Hepatocyte (in vitro differentiated cells): ENCODE results near the gene INPPL1. TPM values are rescaled to one million over a fixed set of nuclear protein-coding genes. Genes with fewer than 3 reads are reported as not detected.

Experiments used
- DNase-seq: peaks from one replicate; pipeline ENCODE4 v3.0.0-alpha.2; 2016; ENCODE audit warnings: low spot score
- H2AFZ ChIP-seq: fragments of 200-600 bp; sonication (generic); 2 replicates; pipeline ENCODE4 v1.6.0; 2016; ENCODE audit warnings: antibody characterized with exemption, mild to moderate bottlenecking
- H3K27ac ChIP-seq: fragments of 200-600 bp; sonication (generic); 2 replicates; pipeline ENCODE4 v1.5.1; 2016; ENCODE audit warnings: mild to moderate bottlenecking
- H3K27me3 ChIP-seq: fragments of 200-600 bp; sonication (generic); 2 replicates; pipeline ENCODE4 v1.6.1; 2016
- H3K36me3 ChIP-seq: fragments of 200-600 bp; sonication (generic); replicated peaks from 2 replicates; pipeline ENCODE4 v1.5.1; 2016; ENCODE audit warnings: low read depth; ENCODE audit not compliant: insufficient read depth
- H3K4me1 ChIP-seq: fragments of 200-600 bp; sonication (generic); 2 replicates; pipeline ENCODE4 v1.5.1; 2016; ENCODE audit warnings: mild to moderate bottlenecking, moderate library complexity; ENCODE audit not compliant: insufficient read depth
- H3K4me2 ChIP-seq: fragments of 200-600 bp; sonication (generic); 2 replicates; pipeline ENCODE4 v1.6.0; 2016
- H3K4me3 ChIP-seq: fragments of 200-600 bp; sonication (generic); 2 replicates; pipeline ENCODE4 v1.5.1; 2016; ENCODE audit warnings: mild to moderate bottlenecking
- H3K79me2 ChIP-seq: fragments of 200-600 bp; sonication (generic); 2 replicates; pipeline ENCODE4 v1.6.0; 2017; ENCODE audit warnings: mild to moderate bottlenecking
- H3K9me2 ChIP-seq: fragments of 200-600 bp; sonication (generic); replicated peaks from 2 replicates; pipeline ENCODE4 v1.6.0; 2017; ENCODE audit warnings: mild to moderate bottlenecking; ENCODE audit not compliant: insufficient read depth
- H3K9me3 ChIP-seq: fragments of 200-600 bp; sonication (generic); 2 replicates; pipeline ENCODE4 v1.5.1; 2016; ENCODE audit warnings: low read depth, mild to moderate bottlenecking
- H4K20me1 ChIP-seq: fragments of 200-600 bp; sonication (generic); 2 replicates; pipeline ENCODE4 v1.6.0; 2016; ENCODE audit warnings: mild to moderate bottlenecking; ENCODE audit not compliant: insufficient read depth, poor library complexity, severe bottlenecking
- EZH2 ChIP-seq: fragments of 200-600 bp; sonication (generic); IDR thresholded peaks from 2 replicates; pipeline ENCODE4 v1.6.1; 2016; ENCODE audit warnings: antibody characterized with exemption, mild to moderate bottlenecking, borderline replicate concordance
- EZH2phosphoT487 ChIP-seq: fragments of 200-600 bp; sonication (generic); IDR thresholded peaks from one replicate; pipeline ENCODE4 v1.6.1; 2018; ENCODE audit warnings: antibody characterized with exemption, mild to moderate bottlenecking, low read depth, moderate library complexity; ENCODE audit not compliant: unreplicated experiment, severe bottlenecking
- WGBS: methylation state at CpG from one replicate; pipeline ENCODE4 v1.1.6; 2016; ENCODE audit warnings: low lambda C conversion rate; ENCODE audit errors: missing lambda C conversion rate; 5-methylcytosine and 5-hydroxymethylcytosine counted together
- polyA plus RNA-seq: library from polyadenylated mRNA; unstranded; fragments of >200 nt; fragmentation: Nextera tagmentation; extraction: Ambion mirVana; gene quantifications from 2 replicates; pipeline ENCODE4 v1.2.1, GENCODE V29; 2016
- total RNA-seq: library from RNA; depleted of rRNA; stranded (reverse); fragments of >200 nt; gene quantifications from 2 replicates; pipeline ENCODE4 v1.2.3, GENCODE V29; 2014
- TF ChIP-seq, protein P1 (sequence below): fragments of 200-600 bp; sonication (generic); IDR thresholded peaks from 2 replicates; pipeline ENCODE4 v1.5.1; 2016; ENCODE audit warnings: antibody characterized with exemption, mild to moderate bottlenecking; ENCODE audit not compliant: poor library complexity

The INPPL1 gene
- total and polyA plus RNA-seq, 2 experiments from 2014 or later, result 74.8 to 99.4 TPM

DNA sequence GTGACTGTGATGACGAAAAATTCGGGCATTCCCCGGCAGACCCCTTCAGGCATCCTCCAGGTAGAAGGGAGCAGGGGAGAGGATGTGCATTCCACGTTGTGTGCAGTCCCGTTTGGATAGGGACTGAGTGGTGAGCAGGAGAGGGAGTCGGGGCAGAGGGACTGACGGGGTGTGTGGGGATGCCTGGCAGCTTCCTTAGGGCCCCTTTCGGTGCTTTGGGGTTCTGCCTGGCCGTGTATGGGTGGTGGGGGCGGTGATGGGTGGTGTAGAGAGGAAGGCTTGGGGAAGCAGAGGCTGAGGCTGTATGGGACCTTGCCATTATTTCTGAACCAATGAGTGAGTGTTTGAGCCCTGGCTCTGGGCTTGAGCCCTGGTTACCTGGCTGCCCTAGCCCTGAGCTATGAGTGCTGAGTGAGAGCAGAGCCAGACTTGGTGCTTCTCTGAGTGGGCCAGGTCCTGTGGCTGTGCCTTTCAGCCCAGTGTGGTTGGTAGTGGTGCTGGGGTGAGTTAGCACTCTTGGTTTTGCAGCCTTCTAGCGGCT lies 914 bp downstream of the INPPL1 start:
- DNase-seq, result peak; percentile 13
- TF ChIP-seq EZH2phosphoT487 (no peak), EZH2 (no peak)
- TF ChIP-seq, protein P1, sequence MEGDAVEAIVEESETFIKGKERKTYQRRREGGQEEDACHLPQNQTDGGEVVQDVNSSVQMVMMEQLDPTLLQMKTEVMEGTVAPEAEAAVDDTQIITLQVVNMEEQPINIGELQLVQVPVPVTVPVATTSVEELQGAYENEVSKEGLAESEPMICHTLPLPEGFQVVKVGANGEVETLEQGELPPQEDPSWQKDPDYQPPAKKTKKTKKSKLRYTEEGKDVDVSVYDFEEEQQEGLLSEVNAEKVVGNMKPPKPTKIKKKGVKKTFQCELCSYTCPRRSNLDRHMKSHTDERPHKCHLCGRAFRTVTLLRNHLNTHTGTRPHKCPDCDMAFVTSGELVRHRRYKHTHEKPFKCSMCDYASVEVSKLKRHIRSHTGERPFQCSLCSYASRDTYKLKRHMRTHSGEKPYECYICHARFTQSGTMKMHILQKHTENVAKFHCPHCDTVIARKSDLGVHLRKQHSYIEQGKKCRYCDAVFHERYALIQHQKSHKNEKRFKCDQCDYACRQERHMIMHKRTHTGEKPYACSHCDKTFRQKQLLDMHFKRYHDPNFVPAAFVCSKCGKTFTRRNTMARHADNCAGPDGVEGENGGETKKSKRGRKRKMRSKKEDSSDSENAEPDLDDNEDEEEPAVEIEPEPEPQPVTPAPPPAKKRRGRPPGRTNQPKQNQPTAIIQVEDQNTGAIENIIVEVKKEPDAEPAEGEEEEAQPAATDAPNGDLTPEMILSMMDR, result no peak
- H3K4me3 ChIP-seq, result peak overlapping the region; percentile 88
- peak overlapping the region; percentile 45 for H2AFZ ChIP-seq
- peaks cover 20% of the 10 kb centered on the region for H3K4me1 ChIP-seq
- WGBS, result 3% methylated on average over 11 of the region's 11 CpGs
- peak overlapping the region; percentile 83 for H3K4me2 ChIP-seq
- H4K20me1 ChIP-seq, result peaks cover 37% of the 10 kb centered on the region
- no peaks in the 10 kb centered on the region for H3K27me3 ChIP-seq
- peak overlapping the region; percentile 97 for H3K27ac ChIP-seq
- H3K9me2 ChIP-seq, result no peaks in the 10 kb centered on the region
- H3K9me3 ChIP-seq, result no peaks in the 10 kb centered on the region
- H3K36me3 ChIP-seq, result no peaks in the 10 kb centered on the region
- H3K79me2 ChIP-seq, result peaks cover 37% of the 10 kb centered on the region

DNA sequence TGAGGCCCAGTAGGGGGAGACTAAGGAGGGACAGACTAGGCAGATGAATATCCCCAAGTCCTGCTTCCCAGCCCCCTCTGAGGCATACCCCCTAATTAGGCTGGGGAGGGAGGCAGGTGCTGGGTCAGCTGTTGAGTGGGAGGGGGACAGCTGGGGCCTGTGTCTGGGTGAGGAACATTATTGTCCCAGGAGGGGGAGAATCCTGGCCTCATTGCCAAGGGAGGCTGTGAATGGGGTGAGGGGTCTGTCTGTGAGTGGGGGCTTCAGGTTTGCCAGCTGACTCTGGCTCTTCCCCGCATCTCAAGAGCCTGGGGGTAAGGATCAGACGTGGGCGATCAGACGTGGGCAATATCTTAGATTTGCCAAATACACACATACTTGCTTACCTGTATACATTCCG lies 2.1 kb downstream of the INPPL1 start:
- no peak overlapping the region for H3K4me3 ChIP-seq
- H3K36me3 ChIP-seq, result no peaks in the 10 kb centered on the region
- H3K4me1 ChIP-seq, result peaks cover 20% of the 10 kb centered on the region
- no peaks in the 10 kb centered on the region for H3K9me2 ChIP-seq
- no peak overlapping the region for H2AFZ ChIP-seq
- DNase-seq, result peak; percentile 2
- no peak overlapping the region for H3K27ac ChIP-seq
- H3K27me3 ChIP-seq, result no peaks in the 10 kb centered on the region
- peaks cover 37% of the 10 kb centered on the region for H4K20me1 ChIP-seq
- WGBS, result 91% methylated on average over 5 of the region's 5 CpGs
- TF ChIP-seq EZH2 (no peak), EZH2phosphoT487 (no peak)
- TF ChIP-seq, protein P1, result no peak
- H3K4me2 ChIP-seq, result peak overlapping the region; percentile 83
- H3K79me2 ChIP-seq, result peaks cover 37% of the 10 kb centered on the region
- H3K9me3 ChIP-seq, result no peaks in the 10 kb centered on the region

DNA sequence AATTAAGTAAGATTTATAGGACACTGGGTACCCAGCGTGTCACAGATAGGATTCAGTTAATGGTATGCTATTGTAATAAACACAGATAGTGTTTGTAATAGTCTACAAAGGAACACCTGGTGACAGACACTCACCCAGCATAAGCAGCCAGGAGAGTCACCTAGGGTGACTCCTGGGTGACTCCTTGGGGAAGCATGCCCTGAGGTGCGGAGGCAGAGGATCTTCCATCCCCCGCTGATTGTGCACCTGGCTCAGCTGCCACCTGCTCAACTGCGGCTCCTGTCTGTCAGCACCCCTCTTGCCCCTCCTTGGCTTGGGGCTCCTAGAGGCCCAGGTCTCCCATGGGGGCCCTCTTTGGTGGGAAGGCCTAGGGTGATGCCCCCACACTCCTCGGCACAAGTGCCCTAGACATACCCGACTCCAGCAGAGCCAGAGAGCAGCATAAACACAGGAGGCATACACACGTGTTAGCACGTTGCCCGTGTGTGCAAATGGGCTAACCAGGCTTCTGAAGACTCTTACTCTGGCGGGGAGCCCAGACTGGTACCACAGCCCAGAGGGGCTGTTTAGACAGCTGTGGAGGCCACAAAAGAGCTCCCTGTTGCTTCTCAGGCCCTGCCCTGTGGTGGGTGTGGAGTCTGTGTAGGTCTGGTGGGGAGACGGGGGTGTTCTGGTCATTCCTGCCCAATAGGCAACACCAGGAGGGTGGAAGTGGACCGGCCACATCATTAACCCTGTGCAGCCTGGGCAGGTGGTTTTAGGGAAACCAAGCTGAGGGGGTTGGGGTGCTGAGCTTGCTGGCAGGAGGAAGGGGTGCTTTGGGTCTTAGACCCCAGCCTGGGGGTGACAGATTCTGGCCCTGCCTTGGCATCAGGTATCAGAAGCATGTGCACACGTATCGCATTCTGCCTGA lies 3.0 kb downstream of the INPPL1 start:
- Histone ChIP-seq H3K36me3 (no peaks in the 10 kb centered on the region), H3K4me2 (no peak overlapping the region), H3K4me3 (no peak overlapping the region), H3K79me2 (peaks cover 37% of the 10 kb centered on the region), H3K4me1 (peaks cover 14% of the 10 kb centered on the region), H4K20me1 (peaks cover 37% of the 10 kb centered on the region), H3K9me3 (no peaks in the 10 kb centered on the region), H3K27me3 (no peaks in the 10 kb centered on the region), H3K27ac (no peak overlapping the region), H2AFZ (no peak overlapping the region), H3K9me2 (no peaks in the 10 kb centered on the region)
- TF ChIP-seq EZH2phosphoT487, result no peak
- TF ChIP-seq, protein P1, result no peak
- no peak for TF ChIP-seq EZH2
- 90% methylated on average over 14 of the region's 14 CpGs for WGBS
- peak; percentile 5 for DNase-seq
